Mesenteric fat pad (tissue), 1 donor: ENCODE data around the gene KY. TPM values are rescaled to one million over a fixed set of nuclear protein-coding genes. Genes with fewer than 3 reads are reported as not detected.
A peak's percentile ranks its signal among the peaks of the same experiment; 100 is the strongest.

ENCODE experiments used
- DNase-seq: peaks from one replicate; pipeline ENCODE4 v3.0.0-alpha.2; 2020; ENCODE audit warnings: low spot score
- total RNA-seq: library from RNA; stranded (reverse); fragmentation: NEBNext Ultra II Directional; extraction: Animal tissue kit (Norgen Biotek cat#: 25700); gene quantifications from one replicate; pipeline ENCODE4 v1.2.1, GENCODE V29; 2021
- donor health status: DM: yes; HTN: yes; CAD: no.

Gene KY
- total RNA-seq, 1 donor from 2014 or later, result not detected

GRCh38 chr3:134620476-134621115 lies 30.2 kb downstream of the KY start:
- peak; percentile 67 for DNase-seq

GRCh38 chr3:134619884-134620445 lies 30.9 kb downstream of the KY start:
- DNase-seq, result peak; percentile 69

GRCh38 chr3:134619301-134619615 lies 31.6 kb downstream of the KY start:
- peak; percentile 65 for DNase-seq

GRCh38 chr3:134618478-134619300 lies 32.1 kb downstream of the KY start:
- peak; percentile 51 for DNase-seq

- peak; percentile 67 for DNase-seq
These were observed 33.0 kb downstream of the KY start for GRCh38 chr3:134617608-134618477.

- DNase-seq, result no peak
These were observed 35.1 kb downstream of the KY start for GRCh38 chr3:134615743-134616142.

- DNase-seq, result no peak
These were observed 35.9 kb downstream of the KY start for GRCh38 chr3:134614955-134615354.

GRCh38 chr3:134613006-134613520 lies 37.8 kb downstream of the KY start:
- no peak for DNase-seq

GRCh38 chr3:134611516-134611915 lies 39.3 kb downstream of the KY start:
- no peak for DNase-seq

- no peak for DNase-seq
These were observed 40.1 kb downstream of the KY start for GRCh38 chr3:134610432-134611385.

- DNase-seq, result no peak
These were observed 40.9 kb downstream of the KY start for GRCh38 chr3:134609821-134610431.

- DNase-seq, result no peak
These were observed 41.9 kb downstream of the KY start for GRCh38 chr3:134608771-134609435.

GRCh38 chr3:134608023-134608770 lies 42.6 kb downstream of the KY start:
- DNase-seq, result no peak

GRCh38 chr3:134607054-134608022 lies 43.5 kb downstream of the KY start:
- DNase-seq, result no peak

- DNase-seq, result no peak
These were observed 44.5 kb downstream of the KY start for GRCh38 chr3:134606033-134607025.

GRCh38 chr3:134605556-134605955 lies 45.3 kb downstream of the KY start:
- no peak for DNase-seq
